Lower lobe of right lung (tissue), 2 donors: ENCODE data around the gene TSPAN9. TPM values are rescaled to one million over a fixed set of nuclear protein-coding genes. Genes with fewer than 3 reads are reported as not detected.

Experiments
- ATAC-seq, 2 donors: fragments of 200-7000 bp; cut with Tn5 transposase; one replicate each; pipeline ENCODE4 v1.9.1; 2020 to 2022; ENCODE audit warnings: mild to moderate bottlenecking in 2 of 2, moderate library complexity in 2 of 2
- DNase-seq: peaks from one replicate; pipeline ENCODE4 v3.0.0-alpha.2; 2020
- H3K27ac ChIP-seq: fragments of 200-600 bp; one replicate; pipeline ENCODE4 v1.8.0; 2022
- H3K27me3 ChIP-seq: fragments of 200-600 bp; one replicate; pipeline ENCODE4 v1.8.0; 2022; ENCODE audit warnings: low read depth
- H3K36me3 ChIP-seq: fragments of 200-600 bp; one replicate; pipeline ENCODE4 v1.8.0; 2022; ENCODE audit warnings: mild to moderate bottlenecking
- H3K4me1 ChIP-seq: fragments of 200-600 bp; one replicate; pipeline ENCODE4 v1.8.0; 2022
- H3K4me3 ChIP-seq: fragments of 200-600 bp; one replicate; pipeline ENCODE4 v1.8.0; 2022; ENCODE audit warnings: mild to moderate bottlenecking
- H3K9me3 ChIP-seq: fragments of 200-600 bp; one replicate; pipeline ENCODE4 v1.8.0; 2022
- intact Hi-C: fragments of 100-400 bp; cut with DNase I; formaldehyde crosslinking; loops from one replicate; pipeline ENCODE4 v1.11.0; 2022
- total RNA-seq: library from RNA; stranded (reverse); fragmentation: NEBNext Ultra II Directional; extraction: Animal tissue kit (Norgen Biotek cat#: 25700); gene quantifications from one replicate; pipeline ENCODE4 v1.2.1, GENCODE V29; 2021
- TF ChIP-seq, protein P1 (sequence below): fragments of 200-600 bp; IDR thresholded peaks from one replicate; pipeline ENCODE4 v1.8.0; 2022; ENCODE audit warnings: antibody characterized with exemption, mild to moderate bottlenecking
- donor health status: DM: no; HTN: yes; CAD: no; lungs with severe emphysema.

Gene TSPAN9
- total RNA-seq, 1 donor from 2014 or later: 61.1 TPM

DNA sequence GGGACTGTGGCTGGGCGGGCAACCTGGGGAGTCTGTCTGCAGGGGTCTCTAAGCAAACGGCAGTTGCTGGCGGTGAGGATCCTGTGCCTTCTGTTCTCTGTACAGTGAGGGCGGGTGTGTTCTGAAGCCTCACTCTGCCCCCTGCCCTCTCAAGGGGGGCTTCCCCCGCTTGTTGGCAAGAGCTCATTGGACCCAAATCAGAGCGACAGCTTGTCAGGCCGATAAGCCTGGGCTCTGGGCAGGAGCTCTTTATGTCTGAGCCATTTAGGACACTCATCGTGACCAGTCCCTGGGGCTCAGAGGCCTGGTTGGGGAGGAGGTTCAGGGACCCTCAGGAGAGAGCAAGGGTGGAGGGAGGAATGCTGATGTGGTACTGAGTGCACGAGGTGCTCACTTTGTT, 136.0 kb downstream of the TSPAN9 start:
- ATAC-seq (no peak), DNase-seq (no peak)
- peaks cover 6% of the 10 kb centered on the region for H3K36me3 ChIP-seq
- H3K4me1 ChIP-seq: peaks cover 13% of the 10 kb centered on the region
- H3K27me3 ChIP-seq: no peaks in the 10 kb centered on the region
- intact Hi-C loops: no loop called here
- TF ChIP-seq, protein P1, sequence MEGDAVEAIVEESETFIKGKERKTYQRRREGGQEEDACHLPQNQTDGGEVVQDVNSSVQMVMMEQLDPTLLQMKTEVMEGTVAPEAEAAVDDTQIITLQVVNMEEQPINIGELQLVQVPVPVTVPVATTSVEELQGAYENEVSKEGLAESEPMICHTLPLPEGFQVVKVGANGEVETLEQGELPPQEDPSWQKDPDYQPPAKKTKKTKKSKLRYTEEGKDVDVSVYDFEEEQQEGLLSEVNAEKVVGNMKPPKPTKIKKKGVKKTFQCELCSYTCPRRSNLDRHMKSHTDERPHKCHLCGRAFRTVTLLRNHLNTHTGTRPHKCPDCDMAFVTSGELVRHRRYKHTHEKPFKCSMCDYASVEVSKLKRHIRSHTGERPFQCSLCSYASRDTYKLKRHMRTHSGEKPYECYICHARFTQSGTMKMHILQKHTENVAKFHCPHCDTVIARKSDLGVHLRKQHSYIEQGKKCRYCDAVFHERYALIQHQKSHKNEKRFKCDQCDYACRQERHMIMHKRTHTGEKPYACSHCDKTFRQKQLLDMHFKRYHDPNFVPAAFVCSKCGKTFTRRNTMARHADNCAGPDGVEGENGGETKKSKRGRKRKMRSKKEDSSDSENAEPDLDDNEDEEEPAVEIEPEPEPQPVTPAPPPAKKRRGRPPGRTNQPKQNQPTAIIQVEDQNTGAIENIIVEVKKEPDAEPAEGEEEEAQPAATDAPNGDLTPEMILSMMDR: no peak
- no peaks in the 10 kb centered on the region for H3K9me3 ChIP-seq
- H3K4me3 ChIP-seq: no peak overlapping the region
- no peak overlapping the region for H3K27ac ChIP-seq

DNA sequence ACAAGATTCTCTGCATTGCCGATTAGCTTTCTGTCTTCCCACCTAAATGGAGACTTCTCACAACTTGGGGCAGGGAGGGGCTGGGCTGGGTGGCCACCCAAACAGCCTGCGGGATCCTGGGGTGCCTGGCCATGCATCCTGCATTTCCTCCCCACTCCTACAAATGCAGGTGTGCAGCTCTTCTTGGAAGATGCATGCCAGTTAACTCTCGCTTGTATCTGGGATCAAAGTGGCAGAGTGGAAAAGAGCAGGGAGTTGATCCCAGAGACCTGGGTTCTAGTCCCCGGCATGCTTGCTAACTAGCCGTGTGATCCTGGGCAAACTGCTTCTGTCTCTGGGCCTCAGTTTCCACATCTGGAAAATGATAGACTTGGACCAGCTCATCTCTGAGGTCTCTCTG, 136.6 kb downstream of the TSPAN9 start:
- Histone ChIP-seq H3K27ac (no peak overlapping the region), H3K36me3 (peaks cover 6% of the 10 kb centered on the region), H3K9me3 (no peaks in the 10 kb centered on the region), H3K4me1 (peaks cover 19% of the 10 kb centered on the region), H3K27me3 (no peaks in the 10 kb centered on the region), H3K4me3 (no peak overlapping the region)
- TF ChIP-seq, protein P1: no peak
- ATAC-seq: no peak
- intact Hi-C loops: no loop called here
- no peak for DNase-seq

DNA sequence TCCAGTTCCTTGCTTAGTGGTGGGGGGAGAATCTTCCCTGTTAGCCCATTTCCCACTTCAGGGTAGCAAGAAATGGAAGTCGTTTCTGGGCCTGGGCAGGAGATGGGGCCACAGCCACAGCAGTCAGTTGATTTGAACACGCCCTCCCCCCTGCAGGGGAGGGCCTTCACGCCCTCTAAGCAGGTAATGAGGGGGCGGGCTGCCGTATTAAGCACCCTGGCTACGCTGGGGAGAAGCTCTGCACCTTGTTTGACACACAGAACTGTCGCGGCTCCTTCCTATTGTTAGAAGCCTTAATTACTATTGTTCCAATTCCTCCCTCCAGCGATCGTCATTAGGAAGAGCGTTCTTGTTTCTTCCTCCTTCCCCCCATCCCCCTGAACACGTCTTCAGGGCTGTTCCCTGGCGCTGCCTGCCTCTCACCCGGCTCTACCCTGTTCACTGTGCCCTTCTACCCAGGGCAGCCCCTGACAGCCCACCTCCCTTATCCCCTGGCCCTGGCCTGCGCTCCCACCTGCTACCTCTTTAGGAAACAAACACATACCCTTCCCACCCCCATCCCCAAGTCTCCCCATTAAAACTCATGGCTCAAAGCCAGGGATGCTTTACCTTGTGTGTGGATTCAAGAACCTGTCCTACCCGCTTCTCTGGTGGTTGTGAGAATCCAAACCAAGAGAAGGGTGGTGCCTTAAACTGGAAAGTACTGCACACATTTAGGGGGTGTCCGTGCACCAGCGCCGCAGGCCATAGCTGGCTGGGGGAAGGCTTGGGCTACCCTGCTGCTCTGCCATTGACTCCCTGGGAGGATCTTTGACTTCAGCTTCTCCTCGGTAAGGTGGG, 137.6 kb downstream of the TSPAN9 start:
- Histone ChIP-seq H3K27ac (no peak overlapping the region), H3K4me3 (no peak overlapping the region), H3K9me3 (no peaks in the 10 kb centered on the region), H3K36me3 (peaks cover 6% of the 10 kb centered on the region), H3K27me3 (no peaks in the 10 kb centered on the region), H3K4me1 (peaks cover 29% of the 10 kb centered on the region)
- ATAC-seq: no peak
- TF ChIP-seq, protein P1: no peak
- DNase-seq: no peak
- intact Hi-C loops: no loop called here

DNA sequence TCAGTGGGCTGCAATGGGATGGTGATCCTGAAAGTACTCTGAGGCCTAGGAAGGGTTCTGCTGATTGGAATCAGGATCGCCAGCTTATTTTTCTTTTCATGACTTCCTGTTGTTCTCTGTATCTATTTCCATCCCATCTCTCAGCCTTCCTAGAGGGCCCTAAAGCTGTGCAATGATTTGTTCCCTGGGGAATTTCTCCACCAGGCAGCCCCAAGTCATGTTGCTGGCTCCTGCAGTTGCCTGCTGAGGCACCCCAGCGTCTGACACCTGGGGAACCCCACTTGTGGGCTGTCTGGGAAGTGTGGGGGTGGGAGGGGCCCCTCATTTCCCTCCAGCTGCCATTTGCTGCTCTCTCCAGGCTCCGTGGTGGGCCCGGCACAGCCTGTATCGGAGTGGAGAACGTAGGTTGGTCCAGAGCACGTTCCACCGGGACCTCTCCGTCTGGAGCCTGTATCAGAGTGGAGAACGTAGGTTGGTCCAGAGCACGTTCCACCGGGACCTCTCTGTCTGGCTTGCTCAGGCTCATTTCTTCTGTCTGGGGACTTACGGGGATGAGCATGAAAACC, 138.3 kb downstream of the TSPAN9 start:
- H3K36me3 ChIP-seq: peaks cover 6% of the 10 kb centered on the region
- DNase-seq: no peak
- no peak overlapping the region for H3K4me3 ChIP-seq
- ATAC-seq: no peak
- H3K9me3 ChIP-seq: no peaks in the 10 kb centered on the region
- H3K27ac ChIP-seq: no peak overlapping the region
- H3K4me1 ChIP-seq: peaks cover 32% of the 10 kb centered on the region
- TF ChIP-seq, protein P1: no peak
- no peaks in the 10 kb centered on the region for H3K27me3 ChIP-seq
- intact Hi-C loops: no loop called here

DNA sequence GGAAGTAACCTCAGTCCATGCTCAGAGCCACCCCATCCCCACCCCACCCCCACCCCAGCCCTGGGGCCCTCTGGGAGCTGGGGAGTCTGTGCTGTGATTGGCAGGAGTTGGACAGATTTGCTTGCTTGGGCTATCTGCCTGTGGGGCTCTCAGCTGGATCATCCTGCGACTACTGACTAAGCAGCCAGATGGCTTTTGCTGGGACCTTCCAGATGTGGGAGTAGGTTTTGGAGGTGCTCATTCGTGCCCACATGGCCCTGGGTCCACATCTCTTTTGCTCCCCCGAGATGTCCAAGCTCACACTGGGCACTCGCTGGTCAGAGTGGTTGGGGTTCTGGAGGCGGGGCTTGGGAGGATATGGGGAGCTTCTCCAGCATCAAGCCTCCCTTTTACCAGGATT, 138.9 kb downstream of the TSPAN9 start:
- ATAC-seq (no peak), DNase-seq (no peak)
- Histone ChIP-seq H3K36me3 (peaks cover 6% of the 10 kb centered on the region), H3K4me1 (peaks cover 32% of the 10 kb centered on the region), H3K27ac (no peak overlapping the region), H3K4me3 (no peak overlapping the region), H3K9me3 (no peaks in the 10 kb centered on the region), H3K27me3 (no peaks in the 10 kb centered on the region)
- TF ChIP-seq, protein P1: no peak
- intact Hi-C loops: no loop called here
